ENCODE measurements around the gene ARL15. TPM values are rescaled to one million over a fixed set of nuclear protein-coding genes. Genes with fewer than 3 reads are reported as not detected.

Gene ARL15
- total and polyA plus RNA-seq, 4 donors: 5.0 to 24.8 (median 13.3) TPM

DNA sequence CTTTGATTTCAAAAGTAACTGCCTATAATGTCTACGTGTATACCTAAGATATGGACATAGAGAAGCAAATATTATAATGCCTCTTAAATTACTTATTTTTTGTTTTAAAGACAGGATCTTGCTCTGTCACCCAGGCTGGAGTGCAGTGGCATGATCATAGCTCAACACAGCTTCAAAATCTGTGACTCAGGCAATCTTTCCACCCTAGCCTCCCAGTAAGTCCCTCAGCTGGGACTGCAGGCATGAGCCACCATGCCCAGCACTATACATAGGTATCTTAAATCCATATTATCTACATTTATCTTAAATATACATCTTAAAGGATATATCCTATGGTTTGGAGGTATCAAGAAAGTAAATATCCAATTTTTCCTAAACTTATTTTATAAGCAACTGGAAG lies 261.2 kb downstream of the ARL15 start:
- 98% methylated on average over 1 of the region's 1 CpG for WGBS
- no peak for DNase-seq (ENCODE audit: low spot score)
- Histone ChIP-seq H3K9ac (ENCODE audit: low read depth in 1 of 2, low read length in 2 of 2) (no peak overlapping the region), H3K36me3 (ENCODE audit: control insufficient read depth in 4 of 4, insufficient read depth in 3 of 4, low read depth in 1 of 4, low read length in 3 of 4) (no peaks in the 10 kb centered on the region), H3K4me1 (ENCODE audit: control insufficient read depth in 4 of 4, insufficient read depth in 4 of 4, low read length in 3 of 4) (peaks cover 4 to 14% (median 9%) of the 10 kb centered on the region in 4 donors), H3K9me3 (ENCODE audit: control insufficient read depth in 4 of 4, low read length in 3 of 4) (no peaks in the 10 kb centered on the region), H3K27ac (ENCODE audit: low read depth in 1 of 2, low read length in 2 of 2) (no peak overlapping the region), H3K4me3 (ENCODE audit: low read depth in 1 of 3, low read length in 3 of 3) (no peak overlapping the region), H3K27me3 (ENCODE audit: control insufficient read depth in 4 of 4, insufficient read depth in 4 of 4, low read length in 3 of 4) (no peaks in the 10 kb centered on the region)
- TF ChIP-seq GABPA (IDR thresholded peaks at IDR 0.05 in 1 of 2, conservative IDR thresholded peaks at IDR 0.05 in 1 of 2) (no peak), HNF4A (conservative IDR thresholded peaks at IDR 0.05) (no peak), RAD21 (IDR thresholded peaks at IDR 0.05) (no peak), FOXA1 (IDR thresholded peaks at IDR 0.05) (no peak), FOXA2 (IDR thresholded peaks at IDR 0.05) (no peak), SP1 (IDR thresholded peaks at IDR 0.05) (no peak), TAF1 (conservative IDR thresholded peaks at IDR 0.05) (no peak), EGR1 (IDR thresholded peaks at IDR 0.05; ENCODE audit: low read depth in 2 of 2) (no peak), RXRA (IDR thresholded peaks at IDR 0.05) (no peak), YY1 (IDR thresholded peaks at IDR 0.05) (no peak), NR2F2 (IDR thresholded peaks at IDR 0.05) (no peak), HNF4G (IDR thresholded peaks at IDR 0.05) (no peak), JUND (IDR thresholded peaks at IDR 0.05) (no peak)
- TF ChIP-seq, protein P1, sequence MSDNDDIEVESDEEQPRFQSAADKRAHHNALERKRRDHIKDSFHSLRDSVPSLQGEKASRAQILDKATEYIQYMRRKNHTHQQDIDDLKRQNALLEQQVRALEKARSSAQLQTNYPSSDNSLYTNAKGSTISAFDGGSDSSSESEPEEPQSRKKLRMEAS (IDR thresholded peaks at IDR 0.05): no peak
- TF ChIP-seq, protein P2, sequence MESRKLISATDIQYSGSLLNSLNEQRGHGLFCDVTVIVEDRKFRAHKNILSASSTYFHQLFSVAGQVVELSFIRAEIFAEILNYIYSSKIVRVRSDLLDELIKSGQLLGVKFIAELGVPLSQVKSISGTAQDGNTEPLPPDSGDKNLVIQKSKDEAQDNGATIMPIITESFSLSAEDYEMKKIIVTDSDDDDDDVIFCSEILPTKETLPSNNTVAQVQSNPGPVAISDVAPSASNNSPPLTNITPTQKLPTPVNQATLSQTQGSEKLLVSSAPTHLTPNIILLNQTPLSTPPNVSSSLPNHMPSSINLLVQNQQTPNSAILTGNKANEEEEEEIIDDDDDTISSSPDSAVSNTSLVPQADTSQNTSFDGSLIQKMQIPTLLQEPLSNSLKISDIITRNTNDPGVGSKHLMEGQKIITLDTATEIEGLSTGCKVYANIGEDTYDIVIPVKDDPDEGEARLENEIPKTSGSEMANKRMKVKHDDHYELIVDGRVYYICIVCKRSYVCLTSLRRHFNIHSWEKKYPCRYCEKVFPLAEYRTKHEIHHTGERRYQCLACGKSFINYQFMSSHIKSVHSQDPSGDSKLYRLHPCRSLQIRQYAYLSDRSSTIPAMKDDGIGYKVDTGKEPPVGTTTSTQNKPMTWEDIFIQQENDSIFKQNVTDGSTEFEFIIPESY (IDR thresholded peaks at IDR 0.05): no peak
- TF ChIP-seq, protein P3, sequence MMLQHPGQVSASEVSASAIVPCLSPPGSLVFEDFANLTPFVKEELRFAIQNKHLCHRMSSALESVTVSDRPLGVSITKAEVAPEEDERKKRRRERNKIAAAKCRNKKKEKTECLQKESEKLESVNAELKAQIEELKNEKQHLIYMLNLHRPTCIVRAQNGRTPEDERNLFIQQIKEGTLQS (IDR thresholded peaks at IDR 0.05): no peak
- TF ChIP-seq, protein P4, sequence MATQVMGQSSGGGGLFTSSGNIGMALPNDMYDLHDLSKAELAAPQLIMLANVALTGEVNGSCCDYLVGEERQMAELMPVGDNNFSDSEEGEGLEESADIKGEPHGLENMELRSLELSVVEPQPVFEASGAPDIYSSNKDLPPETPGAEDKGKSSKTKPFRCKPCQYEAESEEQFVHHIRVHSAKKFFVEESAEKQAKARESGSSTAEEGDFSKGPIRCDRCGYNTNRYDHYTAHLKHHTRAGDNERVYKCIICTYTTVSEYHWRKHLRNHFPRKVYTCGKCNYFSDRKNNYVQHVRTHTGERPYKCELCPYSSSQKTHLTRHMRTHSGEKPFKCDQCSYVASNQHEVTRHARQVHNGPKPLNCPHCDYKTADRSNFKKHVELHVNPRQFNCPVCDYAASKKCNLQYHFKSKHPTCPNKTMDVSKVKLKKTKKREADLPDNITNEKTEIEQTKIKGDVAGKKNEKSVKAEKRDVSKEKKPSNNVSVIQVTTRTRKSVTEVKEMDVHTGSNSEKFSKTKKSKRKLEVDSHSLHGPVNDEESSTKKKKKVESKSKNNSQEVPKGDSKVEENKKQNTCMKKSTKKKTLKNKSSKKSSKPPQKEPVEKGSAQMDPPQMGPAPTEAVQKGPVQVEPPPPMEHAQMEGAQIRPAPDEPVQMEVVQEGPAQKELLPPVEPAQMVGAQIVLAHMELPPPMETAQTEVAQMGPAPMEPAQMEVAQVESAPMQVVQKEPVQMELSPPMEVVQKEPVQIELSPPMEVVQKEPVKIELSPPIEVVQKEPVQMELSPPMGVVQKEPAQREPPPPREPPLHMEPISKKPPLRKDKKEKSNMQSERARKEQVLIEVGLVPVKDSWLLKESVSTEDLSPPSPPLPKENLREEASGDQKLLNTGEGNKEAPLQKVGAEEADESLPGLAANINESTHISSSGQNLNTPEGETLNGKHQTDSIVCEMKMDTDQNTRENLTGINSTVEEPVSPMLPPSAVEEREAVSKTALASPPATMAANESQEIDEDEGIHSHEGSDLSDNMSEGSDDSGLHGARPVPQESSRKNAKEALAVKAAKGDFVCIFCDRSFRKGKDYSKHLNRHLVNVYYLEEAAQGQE (IDR thresholded peaks at IDR 0.05): no peak
- TF ChIP-seq, protein P5, sequence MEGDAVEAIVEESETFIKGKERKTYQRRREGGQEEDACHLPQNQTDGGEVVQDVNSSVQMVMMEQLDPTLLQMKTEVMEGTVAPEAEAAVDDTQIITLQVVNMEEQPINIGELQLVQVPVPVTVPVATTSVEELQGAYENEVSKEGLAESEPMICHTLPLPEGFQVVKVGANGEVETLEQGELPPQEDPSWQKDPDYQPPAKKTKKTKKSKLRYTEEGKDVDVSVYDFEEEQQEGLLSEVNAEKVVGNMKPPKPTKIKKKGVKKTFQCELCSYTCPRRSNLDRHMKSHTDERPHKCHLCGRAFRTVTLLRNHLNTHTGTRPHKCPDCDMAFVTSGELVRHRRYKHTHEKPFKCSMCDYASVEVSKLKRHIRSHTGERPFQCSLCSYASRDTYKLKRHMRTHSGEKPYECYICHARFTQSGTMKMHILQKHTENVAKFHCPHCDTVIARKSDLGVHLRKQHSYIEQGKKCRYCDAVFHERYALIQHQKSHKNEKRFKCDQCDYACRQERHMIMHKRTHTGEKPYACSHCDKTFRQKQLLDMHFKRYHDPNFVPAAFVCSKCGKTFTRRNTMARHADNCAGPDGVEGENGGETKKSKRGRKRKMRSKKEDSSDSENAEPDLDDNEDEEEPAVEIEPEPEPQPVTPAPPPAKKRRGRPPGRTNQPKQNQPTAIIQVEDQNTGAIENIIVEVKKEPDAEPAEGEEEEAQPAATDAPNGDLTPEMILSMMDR (IDR thresholded peaks at IDR 0.05; ENCODE audit: low read depth, low read length, missing input control): no peak

All from liver (tissue), 9 donors.